Astrocyte of the cerebellum (primary cell): ENCODE measurements around the gene PUSL1.
A peak's percentile ranks its signal among the peaks of the same experiment; 100 is the strongest.

Experiments used
- DNase-seq: peaks from one replicate; pipeline ENCODE4 v3.0.0-alpha.2; 2011; ENCODE audit warnings: low read depth
- H3K4me3 ChIP-seq: 2 replicates; pipeline ENCODE4 v1.5.1; 2011; ENCODE audit warnings: mild to moderate bottlenecking, low read depth, low read length, moderate library complexity
- CTCF ChIP-seq: IDR thresholded peaks from 2 replicates; pipeline ENCODE4 v1.5.1; 2012; ENCODE audit warnings: low read length, low read depth, moderate library complexity, mild to moderate bottlenecking; ENCODE audit errors: missing control alignments
- in situ Hi-C: cut with HindIII; loops from 2 replicates; pipeline ENCODE4 v1.10.0; 2017; ENCODE audit warnings: low sequenced_read_pairs

The PUSL1 gene

GRCh38 chr1:1352786-1353388 is 44.5 kb downstream of the PUSL1 start:
- DNase-seq, result no peak
- H3K4me3 ChIP-seq, result no peak overlapping the region
- in situ Hi-C loops, result no loop called here
- TF ChIP-seq CTCF, result no peak

- in situ Hi-C loops, result no loop called here
- H3K4me3 ChIP-seq, result no peak overlapping the region
- no peak for TF ChIP-seq CTCF
- no peak for DNase-seq
Measured at GRCh38 chr1:1353389-1354151, 45.2 kb downstream of the PUSL1 start.

- in situ Hi-C loops, result no loop called here
- TF ChIP-seq CTCF, result no peak
- peak overlapping the region; percentile 87 for H3K4me3 ChIP-seq
- DNase-seq, result no peak
Measured at GRCh38 chr1:1354271-1355247, 46.2 kb downstream of the PUSL1 start.

GRCh38 chr1:1355416-1355815 is 47.0 kb downstream of the PUSL1 start:
- DNase-seq, result no peak
- peak overlapping the region; percentile 87 for H3K4me3 ChIP-seq
- no peak for TF ChIP-seq CTCF
- in situ Hi-C loops, result no loop called here

- H3K4me3 ChIP-seq, result peak overlapping the region; percentile 87
- TF ChIP-seq CTCF, result no peak
- no peak for DNase-seq
- in situ Hi-C loops, result no loop called here
Measured at GRCh38 chr1:1356166-1356795, 47.9 kb downstream of the PUSL1 start.

- no peak for TF ChIP-seq CTCF
- peak overlapping the region; percentile 87 for H3K4me3 ChIP-seq
- no peak for DNase-seq
- in situ Hi-C loops, result no loop called here
Measured at GRCh38 chr1:1356796-1357401, 48.5 kb downstream of the PUSL1 start.
